K562 (cell line): ENCODE measurements around the gene MKNK2. TPM values are rescaled to one million over a fixed set of nuclear protein-coding genes. Genes with fewer than 3 reads are reported as not detected.

ENCODE experiments used
- BCLAF1 ChIP-seq, 2 experiments: fragments of 450-650 bp in 1 of 2; IDR thresholded peaks; 2 replicates each; pipeline ENCODE4 v1.6.1; 2011 to 2017; ENCODE audit warnings: low read depth in 2 of 2, antibody characterized with exemption in 1 of 2, borderline replicate concordance in 1 of 2, low read length in 1 of 2, mild to moderate bottlenecking in 1 of 2, mixed read lengths in 1 of 2; ENCODE audit not compliant: control insufficient read depth in 1 of 2
- DNMT1 ChIP-seq: fragments of 450-650 bp; IDR thresholded peaks from 2 replicates; pipeline ENCODE4 v1.6.1; 2016; ENCODE audit warnings: antibody characterized with exemption, mild to moderate bottlenecking
- E2F6 ChIP-seq, 2 experiments: IDR thresholded peaks; 2 replicates each; pipeline ENCODE4 v1.6.1; 2011; ENCODE audit warnings: borderline replicate concordance in 1 of 2, control low read depth in 1 of 2, low read depth in 1 of 2, low read length in 1 of 2, mild to moderate bottlenecking in 1 of 2, mixed read lengths in 1 of 2, moderate library complexity in 1 of 2; ENCODE audit not compliant: insufficient read depth in 1 of 2, insufficient read length in 1 of 2, poor library complexity in 1 of 2, severe bottlenecking in 1 of 2; ENCODE audit errors: extremely low read depth in 1 of 2
- EP300 ChIP-seq: IDR thresholded peaks from 2 replicates; pipeline ENCODE4 v1.6.1; 2012; ENCODE audit warnings: low read length, improper control_type of control experiment
- HEY1 ChIP-seq: fragments of 250-450 bp; sonication (Bioruptor Pico); IDR thresholded peaks from 2 replicates; pipeline ENCODE4 v1.5.0; 2020; ENCODE audit warnings: mild to moderate bottlenecking, moderate library complexity, borderline replicate concordance
- HNRNPH1 ChIP-seq: fragments of 200-400 bp; formaldehyde crosslinking; optimal IDR thresholded peaks from 2 replicates; pipeline ENCODE3; 2017; ENCODE audit warnings: low read depth, mild to moderate bottlenecking, low read length, moderate library complexity
- HOXB6 ChIP-seq: fragments of 250-450 bp; sonication (Bioruptor Pico); IDR thresholded peaks from 2 replicates; pipeline ENCODE4 v1.5.1; 2022; ENCODE audit warnings: mild to moderate bottlenecking, borderline replicate concordance
- MEF2A ChIP-seq: IDR thresholded peaks from 2 replicates; pipeline ENCODE4 v1.6.1; 2011; ENCODE audit warnings: low read depth, mild to moderate bottlenecking, low read length, moderate library complexity; ENCODE audit not compliant: control insufficient read depth
- NR4A1 ChIP-seq, 2 experiments: fragments of 250-450 bp in 1 of 2; fragments of 450-650 bp in 1 of 2; sonication (Bioruptor Pico) in 1 of 2; IDR thresholded peaks; 2 replicates each; pipeline versions ENCODE4 v1.4.0 to v1.6.1; 2016 to 2020; ENCODE audit warnings: mild to moderate bottlenecking in 2 of 2, missing compliant biosample characterization in 1 of 2, missing genetic modification characterization in 1 of 2, moderate library complexity in 1 of 2
- TBL1XR1 ChIP-seq, 2 experiments: IDR thresholded peaks; 2 replicates each; pipeline ENCODE4 v1.6.1; 2012; ENCODE audit warnings: improper control_type of control experiment in 2 of 2, low read length in 2 of 2, mild to moderate bottlenecking in 1 of 2
- TCF7 ChIP-seq: sonication (generic); IDR thresholded peaks from 2 replicates; pipeline ENCODE4 v1.6.1; 2016; ENCODE audit warnings: antibody characterized with exemption, borderline replicate concordance
- ZNF224 ChIP-seq: sonication (generic); formaldehyde crosslinking; IDR thresholded peaks from 2 replicates; pipeline ENCODE4 v1.8.0; 2022; ENCODE audit warnings: mild to moderate bottlenecking, missing genetic modification reagents
- ZNF407 ChIP-seq: fragments of 450-650 bp; IDR thresholded peaks from 2 replicates; pipeline ENCODE4 v1.6.1; 2016; ENCODE audit warnings: low read depth
- polyA plus RNA-seq, 8 experiments: library from polyadenylated mRNA; depleted of rRNA in 4 of 8; stranded (reverse) in 5 of 8; unstranded in 3 of 8; fragments of >200 nt; fragmentation: Nextera tagmentation in 2 of 8; fragmentation: Illumina TruSeq in 1 of 8; extraction: Ambion mirVana in 2 of 8; extraction: Trizol in 1 of 8; gene quantifications; 2 replicates each; pipeline versions ENCODE4 v1.2.1 to v1.2.3, GENCODE V29; 2011 to 2014; ENCODE audit warnings: inconsistent platforms in 1 of 8, missing spikeins in 1 of 8
- total RNA-seq, 7 experiments: library from RNA; depleted of rRNA in 6 of 7; stranded (reverse); fragments of >200 nt in 6 of 7; fragmentation: Illumina TruSeq in 2 of 7; extraction: Trizol in 2 of 7; gene quantifications; 2 replicates each; pipeline versions ENCODE4 v1.2.1 to v1.2.3, GENCODE V29; 2011 to 2021; ENCODE audit warnings: low replicate concordance in 1 of 7

Gene MKNK2
- total and polyA plus RNA-seq, 9 of the 15 experiments (the other 6 are each of a cell fraction or from before 2014, with no cell fraction given): 5.1 to 191 (median 51.9) TPM

GRCh38 chr19:2059422-2060201 is 8.6 kb upstream of the MKNK2 start (continued):
- TF ChIP-seq ZNF407 (peak; percentile 54; the same call in 1 of the 2 replicates), TCF7 (0 out of 2 replicates have a peak, but pooled peaks have one; percentile 36), HOXB6 (CRISPR knock-in tag) (no peak), TBL1XR1 (IDR thresholded peaks at IDR 0.05; ENCODE audit: low read length in 2 of 2) (no peak), ZNF224 (CRISPR knock-in tag) (no peak), NR4A1 (CRISPR knock-in tag; IDR thresholded peaks at IDR 0.05) (peak; percentile 4; the same call in 1 of the 2 replicates), NR4A1 (tag; IDR thresholded peaks at IDR 0.05) (peak; percentile 94), E2F6 (IDR thresholded peaks at IDR 0.05; ENCODE audit: borderline replicate concordance in 1 of 2, extremely low read depth in 1 of 2, insufficient read depth in 1 of 2, insufficient read length in 1 of 2, low read depth in 1 of 2, low read length in 1 of 2, poor library complexity in 1 of 2, severe bottlenecking in 1 of 2) (peak; percentile 52 to 58), HEY1 (CRISPR knock-in tag) (peak; percentile 1; the same call in 1 of the 2 replicates), HNRNPH1 (no peak), MEF2A (0 out of 2 replicates have a peak, but pooled peaks have one; percentile 20), DNMT1 (no peak), BCLAF1 (IDR thresholded peaks at IDR 0.05; ENCODE audit: borderline replicate concordance in 1 of 2, control insufficient read depth in 1 of 2, low read depth in 2 of 2, low read length in 1 of 2) (no peak), EP300 (peak; percentile 90)
